Measurements from ENCODE around the gene PATJ.
"Not testable (repeated sequence)": the region's sequence is repeated elsewhere in the genome, so short reads cannot be mapped to it uniquely, and the experiment has no call there.

PATJ gene

DNA sequence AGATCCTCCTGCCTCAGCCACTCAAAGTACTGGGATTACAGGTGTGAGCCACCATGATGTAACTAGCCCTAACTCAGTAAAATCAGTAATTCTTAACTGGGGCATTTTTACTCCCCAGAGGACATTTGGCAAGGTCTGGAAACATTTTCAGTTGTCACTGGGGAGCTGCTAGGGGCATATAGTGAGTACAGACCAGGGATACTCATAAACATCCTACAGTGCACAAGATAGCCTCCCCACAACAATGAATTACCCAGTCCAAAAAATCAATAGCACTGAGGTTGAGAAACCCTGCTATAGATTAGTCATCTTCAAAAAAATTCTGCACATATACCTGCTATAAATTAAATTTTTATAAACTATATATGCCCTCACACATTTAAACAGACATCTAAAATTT, 30.3 kb upstream of the PATJ start:
- Histone ChIP-seq H3K4me3 (ENCODE audit: low read depth in 1 of 2, low read length in 1 of 2) (no peak overlapping the region), H3K4me1 (ENCODE audit: control insufficient read depth in 1 of 2, insufficient read depth in 1 of 2, low read depth in 1 of 2, low read length in 1 of 2) (peaks cover 0 to 5% of the 10 kb centered on the region in 2 experiments), H3K27me3 (no peaks in the 10 kb centered on the region), H3K36me3 (peaks cover 23% of the 10 kb centered on the region), H3K9me3 (no peaks in the 10 kb centered on the region), H3K27ac (no peak overlapping the region)
- TF ChIP-seq, protein P1, sequence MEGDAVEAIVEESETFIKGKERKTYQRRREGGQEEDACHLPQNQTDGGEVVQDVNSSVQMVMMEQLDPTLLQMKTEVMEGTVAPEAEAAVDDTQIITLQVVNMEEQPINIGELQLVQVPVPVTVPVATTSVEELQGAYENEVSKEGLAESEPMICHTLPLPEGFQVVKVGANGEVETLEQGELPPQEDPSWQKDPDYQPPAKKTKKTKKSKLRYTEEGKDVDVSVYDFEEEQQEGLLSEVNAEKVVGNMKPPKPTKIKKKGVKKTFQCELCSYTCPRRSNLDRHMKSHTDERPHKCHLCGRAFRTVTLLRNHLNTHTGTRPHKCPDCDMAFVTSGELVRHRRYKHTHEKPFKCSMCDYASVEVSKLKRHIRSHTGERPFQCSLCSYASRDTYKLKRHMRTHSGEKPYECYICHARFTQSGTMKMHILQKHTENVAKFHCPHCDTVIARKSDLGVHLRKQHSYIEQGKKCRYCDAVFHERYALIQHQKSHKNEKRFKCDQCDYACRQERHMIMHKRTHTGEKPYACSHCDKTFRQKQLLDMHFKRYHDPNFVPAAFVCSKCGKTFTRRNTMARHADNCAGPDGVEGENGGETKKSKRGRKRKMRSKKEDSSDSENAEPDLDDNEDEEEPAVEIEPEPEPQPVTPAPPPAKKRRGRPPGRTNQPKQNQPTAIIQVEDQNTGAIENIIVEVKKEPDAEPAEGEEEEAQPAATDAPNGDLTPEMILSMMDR (IDR thresholded peaks at IDR 0.05) = no peak

DNA sequence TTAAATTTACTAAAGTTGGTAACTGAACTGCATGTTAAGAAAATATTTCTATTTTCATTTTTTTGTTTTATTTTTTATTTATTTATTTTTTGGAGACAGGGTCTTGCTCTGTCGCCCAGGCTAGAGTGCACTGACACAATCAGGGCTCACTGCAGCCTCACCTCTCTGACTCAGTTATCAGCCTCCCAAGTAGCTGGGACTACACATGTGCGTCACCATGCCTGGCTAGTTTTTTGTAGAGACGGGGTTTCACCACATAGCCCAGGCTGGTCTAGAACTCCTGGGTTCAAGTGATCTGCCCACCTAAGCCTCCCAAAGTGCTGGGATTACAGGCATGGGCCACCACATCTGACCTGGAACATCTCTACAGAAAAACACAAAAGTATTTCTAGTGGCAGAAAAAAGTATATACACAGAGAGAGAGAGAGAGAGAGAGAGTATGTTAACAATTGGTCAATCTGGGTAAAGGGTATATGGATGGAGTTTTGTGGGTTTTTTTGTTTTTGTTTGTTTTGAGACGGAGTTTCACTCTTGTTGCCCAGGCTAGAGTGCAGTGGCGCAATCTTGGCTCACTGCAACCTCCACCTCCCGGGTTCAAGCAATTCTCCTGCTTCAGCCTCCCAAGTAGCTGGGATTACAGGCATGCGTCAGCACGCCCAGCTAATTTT, 23.1 kb upstream of the PATJ start:
- not testable (repeated sequence) for H3K4me3 ChIP-seq (ENCODE audit: low read depth in 1 of 2, low read length in 1 of 2)
- H3K36me3 ChIP-seq = peaks cover 13% of the 10 kb centered on the region

DNA sequence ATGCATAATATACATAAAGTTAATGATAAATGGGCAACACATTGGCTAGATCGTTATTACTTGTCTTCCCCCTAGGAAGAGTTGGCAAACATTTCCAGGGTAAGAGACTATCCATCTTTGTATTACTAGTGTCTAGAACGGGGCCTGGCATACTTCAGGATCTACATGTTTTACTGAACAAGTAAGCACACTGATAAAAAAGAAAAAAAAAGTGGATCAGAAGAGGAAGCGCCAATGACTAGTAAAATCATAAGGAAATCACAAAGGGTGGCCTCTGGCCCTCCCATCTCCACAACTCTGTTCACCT, 17.8 kb upstream of the PATJ start:
- Histone ChIP-seq H3K36me3 (peaks cover 5% of the 10 kb centered on the region), H3K27me3 (no peaks in the 10 kb centered on the region), H3K4me3 (ENCODE audit: low read depth in 1 of 2, low read length in 1 of 2) (peak overlapping the region; percentile 96 to 97), H3K9me3 (no peaks in the 10 kb centered on the region), H3K4me1 (ENCODE audit: control insufficient read depth in 1 of 2, insufficient read depth in 1 of 2, low read depth in 1 of 2, low read length in 1 of 2) (peaks cover 22 to 23% of the 10 kb centered on the region in 2 experiments), H3K27ac (peak overlapping the region; percentile 88)
- TF ChIP-seq, protein P1 (IDR thresholded peaks at IDR 0.05) = no peak

More for the DNA sequence above, 23.1 kb upstream of the PATJ start:
- H3K27me3 ChIP-seq; H3K4me1 ChIP-seq (ENCODE audit: control insufficient read depth in 1 of 2, insufficient read depth in 1 of 2, low read depth in 1 of 2, low read length in 1 of 2); H3K27ac ChIP-seq; H3K9me3 ChIP-seq: not testable (repeated sequence)

DNA sequence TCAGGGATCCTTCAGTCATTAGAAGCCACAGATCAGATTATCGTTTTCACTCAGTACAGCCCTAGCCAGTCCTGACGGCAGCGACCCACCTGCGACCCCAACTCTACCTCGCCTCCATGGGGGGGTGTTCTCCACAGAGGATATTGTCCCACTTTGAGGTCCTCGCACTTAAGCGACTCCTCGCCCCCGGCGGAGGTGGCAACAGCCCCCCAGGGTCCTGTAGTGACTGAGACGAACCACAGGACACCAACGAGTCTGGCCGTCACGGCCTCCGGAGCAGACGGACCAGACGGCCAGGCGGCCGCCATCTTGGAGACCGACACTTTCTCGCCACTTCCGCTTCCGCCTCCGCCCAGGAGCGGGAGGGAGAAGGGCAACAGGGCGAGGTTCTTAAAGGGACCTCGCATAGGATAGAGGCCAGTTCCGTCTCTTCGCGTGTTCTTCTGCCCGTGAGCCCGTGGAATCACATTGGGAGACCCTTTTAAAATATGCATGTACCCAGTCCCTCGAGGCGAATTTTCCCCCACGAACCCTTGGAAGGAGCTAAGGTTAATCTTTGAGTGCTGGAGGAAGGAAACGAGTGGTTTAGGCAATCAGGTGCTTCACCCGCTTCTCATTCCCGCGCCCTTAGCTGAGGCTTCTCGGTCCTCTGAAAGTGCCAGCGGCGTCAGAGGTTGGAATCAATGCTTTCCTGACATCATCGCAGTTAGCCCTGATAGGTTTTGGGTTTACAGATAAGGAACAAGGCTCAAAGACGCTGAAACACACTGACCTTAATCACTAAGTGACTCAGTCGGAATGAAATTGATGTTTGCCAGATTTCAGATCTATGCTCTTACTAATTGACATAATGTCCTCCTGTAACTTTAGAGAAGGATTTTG, 17.2 kb upstream of the PATJ start, which contains the start of gene TM2D1:
Gene TM2D1 (minus strand): TSS at position 329 of the 882 bp plus-strand sequence. CDS start 21 bp downstream, at position 308.
- H3K27ac ChIP-seq = peak within 1 kb of the TSS; percentile 88
- H3K9me3 ChIP-seq = no peaks in the 10 kb centered on the region
- H3K27me3 ChIP-seq = no peaks in the 10 kb centered on the region
- peak within 1 kb of the TSS; percentile 96 to 97 for H3K4me3 ChIP-seq (ENCODE audit: low read depth in 1 of 2, low read length in 1 of 2)
- TF ChIP-seq, protein P1 (IDR thresholded peaks at IDR 0.05) = no peak
- peaks cover 22 to 23% of the 10 kb centered on the region in 2 experiments for H3K4me1 ChIP-seq (ENCODE audit: control insufficient read depth in 1 of 2, insufficient read depth in 1 of 2, low read depth in 1 of 2, low read length in 1 of 2)
- H3K36me3 ChIP-seq = peaks cover 5% of the 10 kb centered on the region

DNA sequence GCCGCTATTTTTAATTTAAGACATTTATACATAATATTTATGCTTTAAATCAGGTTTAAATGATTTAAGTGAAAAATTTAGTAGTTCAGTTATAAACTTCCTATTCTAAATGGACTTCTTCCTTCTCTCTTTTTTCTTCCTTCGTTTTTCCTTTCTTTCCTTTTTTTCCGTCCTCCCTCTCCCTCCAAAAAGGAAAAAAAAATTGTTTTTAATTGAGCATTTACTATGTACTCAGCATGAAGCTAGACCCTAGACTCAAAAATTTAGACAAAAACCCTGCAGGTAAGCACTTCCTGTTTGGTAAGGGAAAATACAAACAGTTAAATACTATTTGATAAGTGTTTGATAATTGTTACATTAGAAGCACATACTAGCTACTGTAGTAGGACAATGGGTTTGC, 14.7 kb upstream of the PATJ start:
- TF ChIP-seq, protein P1 (IDR thresholded peaks at IDR 0.05) = no peak
- Histone ChIP-seq H3K27me3 (no peaks in the 10 kb centered on the region), H3K9me3 (no peaks in the 10 kb centered on the region), H3K36me3 (no peaks in the 10 kb centered on the region), H3K4me3 (ENCODE audit: low read depth in 1 of 2, low read length in 1 of 2) (no peak overlapping the region), H3K4me1 (ENCODE audit: control insufficient read depth in 1 of 2, insufficient read depth in 1 of 2, low read depth in 1 of 2, low read length in 1 of 2) (peaks cover 24% of the 10 kb centered on the region in 2 experiments), H3K27ac (no peak overlapping the region)

DNA sequence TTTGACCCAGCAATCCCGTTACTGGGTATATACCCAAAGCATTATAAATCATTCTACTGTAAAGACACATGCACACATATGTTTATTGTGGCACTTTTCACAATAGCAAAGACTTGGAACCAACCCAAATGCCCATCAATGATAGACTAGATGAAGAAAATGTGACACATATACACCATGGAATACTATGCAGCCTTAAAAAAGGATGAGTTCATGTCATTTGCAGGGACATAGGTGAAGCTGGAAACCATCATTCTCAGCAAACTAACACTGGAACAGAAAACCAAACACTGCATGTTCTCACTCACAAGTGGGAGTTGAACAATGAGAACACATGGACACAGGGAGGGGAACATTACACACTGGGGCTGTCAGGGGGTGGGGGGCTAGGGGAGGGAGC, 11.6 kb upstream of the PATJ start:
- not testable (repeated sequence) for H3K27me3 ChIP-seq; H3K36me3 ChIP-seq; H3K27ac ChIP-seq; H3K9me3 ChIP-seq; H3K4me3 ChIP-seq (ENCODE audit: low read depth in 1 of 2, low read length in 1 of 2)
- H3K4me1 ChIP-seq (ENCODE audit: control insufficient read depth in 1 of 2, insufficient read depth in 1 of 2, low read depth in 1 of 2, low read length in 1 of 2) = peaks cover 14 to 20% of the 10 kb centered on the region in 2 experiments

Data from neutrophil (primary cell).